Endothelial cell of umbilical vein (primary cell): Measurements from ENCODE around the gene UHRF1.
"Not testable (repeated sequence)": the region's sequence is repeated elsewhere in the genome, so short reads cannot be mapped to it uniquely, and the experiment has no call there.

Source experiments
- EZH2 ChIP-seq: IDR thresholded peaks from 2 replicates; pipeline ENCODE4 v1.6.1; 2012; ENCODE audit warnings: borderline replicate concordance, low read depth, mild to moderate bottlenecking, moderate library complexity, low read length, inconsistent platforms; ENCODE audit not compliant: severe bottlenecking
- GATA2 ChIP-seq: IDR thresholded peaks from 2 replicates; pipeline ENCODE4 v1.7.0; 2011; ENCODE audit warnings: low read depth, mild to moderate bottlenecking, moderate library complexity, mixed read lengths, low read length; ENCODE audit not compliant: insufficient read length, insufficient read depth
- POLR2A ChIP-seq: IDR thresholded peaks from 2 replicates; pipeline ENCODE4 v1.6.1; 2012; ENCODE audit warnings: low read depth, mild to moderate bottlenecking, control low read depth, low read length
- POLR2AphosphoS5 ChIP-seq: IDR thresholded peaks from 2 replicates; pipeline ENCODE4 v1.6.1; 2012; ENCODE audit warnings: low read depth, mild to moderate bottlenecking, control low read depth, low read length, moderate library complexity; ENCODE audit not compliant: insufficient read depth
- TF ChIP-seq, protein P1 (sequence below), 2 donors: IDR thresholded peaks; 1 replicate in 1 of 2; 2 replicates in 1 of 2; pipeline ENCODE4 v1.5.1; 2011; ENCODE audit warnings: low read length in 2 of 2, mild to moderate bottlenecking in 2 of 2, moderate library complexity in 2 of 2, control low read depth in 1 of 2, inconsistent platforms in 1 of 2, low read depth in 1 of 2; ENCODE audit not compliant: insufficient read depth in 1 of 2; ENCODE audit errors: extremely low read depth in 1 of 2

DNA sequence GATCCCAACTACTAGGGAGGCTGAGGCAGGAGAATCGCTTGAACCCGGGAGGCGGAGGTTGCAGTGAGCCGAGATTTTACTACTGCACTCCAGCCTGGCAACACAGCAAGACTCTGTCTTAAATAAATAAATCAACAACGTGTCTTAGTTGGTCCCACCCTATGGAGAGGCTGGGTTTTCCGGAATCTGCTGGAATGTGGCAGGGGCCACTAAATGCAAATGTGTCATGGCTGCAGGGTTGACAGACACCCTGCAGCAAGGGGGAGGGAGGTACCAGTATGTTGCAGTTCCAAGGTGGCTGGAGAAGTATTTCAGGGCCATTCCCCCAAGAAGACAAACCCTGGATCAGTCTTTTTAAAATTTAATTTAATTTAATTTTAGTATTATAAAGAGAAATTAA, 21.5 kb upstream of the UHRF1 start:
- TF ChIP-seq, protein P1, sequence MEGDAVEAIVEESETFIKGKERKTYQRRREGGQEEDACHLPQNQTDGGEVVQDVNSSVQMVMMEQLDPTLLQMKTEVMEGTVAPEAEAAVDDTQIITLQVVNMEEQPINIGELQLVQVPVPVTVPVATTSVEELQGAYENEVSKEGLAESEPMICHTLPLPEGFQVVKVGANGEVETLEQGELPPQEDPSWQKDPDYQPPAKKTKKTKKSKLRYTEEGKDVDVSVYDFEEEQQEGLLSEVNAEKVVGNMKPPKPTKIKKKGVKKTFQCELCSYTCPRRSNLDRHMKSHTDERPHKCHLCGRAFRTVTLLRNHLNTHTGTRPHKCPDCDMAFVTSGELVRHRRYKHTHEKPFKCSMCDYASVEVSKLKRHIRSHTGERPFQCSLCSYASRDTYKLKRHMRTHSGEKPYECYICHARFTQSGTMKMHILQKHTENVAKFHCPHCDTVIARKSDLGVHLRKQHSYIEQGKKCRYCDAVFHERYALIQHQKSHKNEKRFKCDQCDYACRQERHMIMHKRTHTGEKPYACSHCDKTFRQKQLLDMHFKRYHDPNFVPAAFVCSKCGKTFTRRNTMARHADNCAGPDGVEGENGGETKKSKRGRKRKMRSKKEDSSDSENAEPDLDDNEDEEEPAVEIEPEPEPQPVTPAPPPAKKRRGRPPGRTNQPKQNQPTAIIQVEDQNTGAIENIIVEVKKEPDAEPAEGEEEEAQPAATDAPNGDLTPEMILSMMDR (IDR thresholded peaks at IDR 0.05; ENCODE audit: extremely low read depth in 1 of 2, insufficient read depth in 1 of 2, low read depth in 1 of 2, low read length in 2 of 2) = not testable (repeated sequence)
- not testable (repeated sequence) for TF ChIP-seq POLR2A, EZH2, POLR2AphosphoS5, GATA2
